NB4 (cell line): Measurements from ENCODE around the gene MCTP1.

Source experiments
- POLR2A ChIP-seq: IDR thresholded peaks from 2 replicates; pipeline ENCODE4 v1.6.1; 2011; ENCODE audit warnings: mild to moderate bottlenecking; ENCODE audit not compliant: insufficient read length; ENCODE audit errors: extremely low read depth
- TF ChIP-seq, protein P1 (sequence below): IDR thresholded peaks from one replicate; pipeline ENCODE4 v1.5.1; 2012; ENCODE audit warnings: low read depth, low read length
- TF ChIP-seq, protein P2 (sequence below): IDR thresholded peaks from 2 replicates; pipeline ENCODE4 v1.6.1; 2011; ENCODE audit warnings: low read depth, low read length

DNA sequence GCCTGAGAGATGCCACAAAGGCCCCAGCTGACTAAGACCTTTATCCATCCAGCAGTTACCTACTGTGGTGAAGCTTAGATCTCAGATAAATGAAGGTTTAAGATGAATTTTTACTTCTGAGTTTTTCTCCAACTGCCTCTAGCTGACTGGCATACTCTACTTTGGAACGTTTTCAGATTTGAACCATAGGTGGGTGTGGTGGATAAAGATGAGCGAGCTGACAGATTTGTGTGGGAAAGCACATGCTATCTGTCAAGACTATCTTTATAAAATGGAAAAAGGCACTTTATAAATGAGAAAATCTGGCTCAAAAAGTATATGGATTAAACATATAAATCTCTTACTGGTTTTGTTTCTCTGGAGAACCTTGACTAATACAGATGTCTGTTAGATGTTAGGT lies 160.8 kb downstream of the MCTP1 start:
- TF ChIP-seq, protein P1, sequence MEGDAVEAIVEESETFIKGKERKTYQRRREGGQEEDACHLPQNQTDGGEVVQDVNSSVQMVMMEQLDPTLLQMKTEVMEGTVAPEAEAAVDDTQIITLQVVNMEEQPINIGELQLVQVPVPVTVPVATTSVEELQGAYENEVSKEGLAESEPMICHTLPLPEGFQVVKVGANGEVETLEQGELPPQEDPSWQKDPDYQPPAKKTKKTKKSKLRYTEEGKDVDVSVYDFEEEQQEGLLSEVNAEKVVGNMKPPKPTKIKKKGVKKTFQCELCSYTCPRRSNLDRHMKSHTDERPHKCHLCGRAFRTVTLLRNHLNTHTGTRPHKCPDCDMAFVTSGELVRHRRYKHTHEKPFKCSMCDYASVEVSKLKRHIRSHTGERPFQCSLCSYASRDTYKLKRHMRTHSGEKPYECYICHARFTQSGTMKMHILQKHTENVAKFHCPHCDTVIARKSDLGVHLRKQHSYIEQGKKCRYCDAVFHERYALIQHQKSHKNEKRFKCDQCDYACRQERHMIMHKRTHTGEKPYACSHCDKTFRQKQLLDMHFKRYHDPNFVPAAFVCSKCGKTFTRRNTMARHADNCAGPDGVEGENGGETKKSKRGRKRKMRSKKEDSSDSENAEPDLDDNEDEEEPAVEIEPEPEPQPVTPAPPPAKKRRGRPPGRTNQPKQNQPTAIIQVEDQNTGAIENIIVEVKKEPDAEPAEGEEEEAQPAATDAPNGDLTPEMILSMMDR, result no peak
- TF ChIP-seq POLR2A, result no peak
- TF ChIP-seq, protein P2, sequence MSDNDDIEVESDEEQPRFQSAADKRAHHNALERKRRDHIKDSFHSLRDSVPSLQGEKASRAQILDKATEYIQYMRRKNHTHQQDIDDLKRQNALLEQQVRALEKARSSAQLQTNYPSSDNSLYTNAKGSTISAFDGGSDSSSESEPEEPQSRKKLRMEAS, result no peak
